GM21619 (cell line): ENCODE data around the gene AATK.
"Not testable (repeated sequence)": the region's sequence is repeated elsewhere in the genome, so short reads cannot be mapped to it uniquely, and the experiment has no call there.

Experiments used
- ATAC-seq: cut with Tn5 transposase; IDR thresholded peaks from one replicate; pipeline ENCODE4 v1.9.1; 2021; ENCODE audit not compliant: unreplicated experiment

Gene AATK

DNA sequence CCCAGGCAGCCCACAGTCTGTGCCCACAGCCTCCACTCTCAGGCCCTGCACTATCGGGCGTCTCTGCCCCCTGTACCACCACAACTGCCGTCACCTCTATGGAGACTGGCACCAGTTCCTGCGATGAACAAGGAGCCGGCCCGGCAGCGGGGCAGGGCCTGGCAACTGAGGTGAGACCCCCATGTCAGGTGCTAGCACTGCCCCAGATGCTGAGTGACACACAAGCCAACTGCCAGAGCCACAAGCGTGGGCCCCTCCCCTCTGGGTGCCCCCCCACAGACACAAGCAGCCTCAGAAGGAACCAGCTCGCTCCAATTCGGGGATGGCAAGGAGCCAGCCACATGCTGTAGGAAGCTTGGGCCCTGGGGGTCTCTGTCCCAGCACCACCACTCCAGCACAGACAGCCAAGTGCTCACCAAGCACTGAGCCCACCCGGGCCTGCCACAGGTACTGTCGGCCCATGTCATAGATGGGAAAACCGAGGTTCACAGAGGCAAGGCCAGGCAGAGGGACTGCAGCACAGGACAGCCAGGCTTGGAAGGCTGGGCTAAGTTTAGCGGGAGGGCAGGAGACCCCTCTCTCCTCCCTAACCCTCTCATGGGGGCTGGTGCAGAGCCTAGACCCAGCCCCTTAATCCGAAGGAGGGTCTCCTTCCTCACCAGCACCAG is 2.2 kb downstream of the AATK start:
- no peak for ATAC-seq

GRCh38 chr17:81163051-81163695 is 2.8 kb downstream of the AATK start:
- no peak for ATAC-seq

DNA sequence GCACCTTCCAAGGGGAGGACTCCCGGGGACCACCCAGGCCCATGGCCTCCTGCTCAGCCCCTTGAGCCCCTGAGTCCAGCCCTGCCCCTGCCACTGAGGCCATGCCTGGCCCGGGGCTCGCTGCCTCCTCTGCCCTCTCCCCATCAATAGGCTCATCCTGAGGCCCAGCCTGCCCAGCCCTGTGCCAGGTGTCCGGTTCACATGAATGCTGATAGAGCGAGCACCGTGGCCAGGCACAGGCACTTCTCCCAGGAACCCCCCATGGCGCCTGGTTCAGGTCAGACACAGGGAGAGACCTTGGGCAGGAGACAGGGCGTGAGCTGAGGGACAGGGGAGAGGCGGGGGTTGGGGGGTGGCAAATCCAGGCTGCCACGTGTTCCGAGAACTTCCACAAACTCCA is 3.5 kb downstream of the AATK start:
- no peak for ATAC-seq

DNA sequence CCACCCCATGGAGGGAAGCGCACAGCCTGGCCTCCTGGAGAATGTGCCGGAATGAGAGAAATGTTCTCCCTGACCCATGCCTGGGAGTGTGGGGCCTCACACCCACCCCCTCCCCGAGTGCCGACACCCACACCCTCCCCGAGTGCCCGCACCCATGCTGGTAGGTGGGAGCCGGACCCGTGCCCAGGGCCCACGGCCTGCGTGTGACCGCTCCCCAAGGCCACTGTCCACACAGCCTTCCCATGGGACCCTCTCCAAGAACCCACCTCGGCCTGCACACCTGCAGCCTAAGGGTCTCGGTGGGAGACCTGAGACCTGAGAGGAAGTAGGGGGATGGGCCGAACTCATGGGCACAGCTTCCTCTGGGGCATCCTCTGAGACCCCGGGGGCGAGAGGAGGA is 4.0 kb downstream of the AATK start:
- no peak for ATAC-seq

DNA sequence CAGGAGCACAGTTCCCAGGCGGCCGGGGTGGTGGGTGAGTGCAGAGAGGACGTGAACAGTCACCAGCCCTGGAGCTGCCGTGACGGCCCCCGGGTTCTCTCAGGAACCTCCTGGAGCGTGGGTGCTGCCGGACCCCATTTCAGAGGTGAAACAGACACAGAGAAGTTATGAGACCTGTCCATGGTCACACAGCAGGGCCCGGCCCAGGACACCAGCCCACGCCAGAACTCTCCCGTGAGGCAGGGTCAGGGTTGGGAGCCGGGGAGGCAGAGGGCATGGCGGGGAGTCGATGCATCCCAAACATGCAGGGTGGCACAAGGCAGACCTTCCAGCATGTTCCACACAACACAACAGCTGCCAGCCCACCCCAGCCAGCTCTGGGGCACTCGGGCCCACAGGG is 4.5 kb downstream of the AATK start:
- no peak for ATAC-seq

DNA sequence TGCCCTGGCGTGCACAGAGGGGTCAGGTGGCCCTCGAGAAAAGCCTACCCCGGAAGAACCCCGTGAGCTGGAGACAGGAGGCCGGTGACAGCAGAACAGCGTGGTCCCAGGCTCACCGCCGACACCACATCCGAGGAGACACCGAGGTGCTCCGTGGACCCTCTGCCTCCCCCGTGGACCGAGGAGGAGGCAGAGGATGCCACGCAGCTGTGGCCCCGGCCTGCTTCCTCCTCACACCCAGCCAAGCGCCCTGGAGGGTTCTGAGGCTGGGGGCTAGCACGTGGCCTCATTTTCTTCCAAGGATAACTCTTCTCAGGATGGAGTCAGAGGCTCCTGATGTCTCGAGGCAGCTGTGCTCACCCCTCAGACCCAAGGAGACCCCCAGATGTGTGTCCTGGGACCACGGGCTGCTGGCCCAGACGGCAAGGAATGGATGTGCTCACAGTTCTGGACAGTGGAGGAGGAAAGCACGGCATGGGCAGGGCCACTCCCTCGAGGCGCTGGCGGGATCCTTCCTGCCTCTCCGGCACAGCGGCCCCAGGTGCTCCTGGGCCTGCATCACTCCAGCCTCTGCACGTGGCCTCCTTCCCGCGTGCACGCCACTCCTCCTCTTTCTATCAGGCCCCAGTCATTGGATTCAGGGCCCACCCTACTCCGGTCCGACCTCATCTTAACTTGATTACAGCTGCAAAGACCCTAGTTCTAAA is 5.1 kb downstream of the AATK start:
- no peak for ATAC-seq

DNA sequence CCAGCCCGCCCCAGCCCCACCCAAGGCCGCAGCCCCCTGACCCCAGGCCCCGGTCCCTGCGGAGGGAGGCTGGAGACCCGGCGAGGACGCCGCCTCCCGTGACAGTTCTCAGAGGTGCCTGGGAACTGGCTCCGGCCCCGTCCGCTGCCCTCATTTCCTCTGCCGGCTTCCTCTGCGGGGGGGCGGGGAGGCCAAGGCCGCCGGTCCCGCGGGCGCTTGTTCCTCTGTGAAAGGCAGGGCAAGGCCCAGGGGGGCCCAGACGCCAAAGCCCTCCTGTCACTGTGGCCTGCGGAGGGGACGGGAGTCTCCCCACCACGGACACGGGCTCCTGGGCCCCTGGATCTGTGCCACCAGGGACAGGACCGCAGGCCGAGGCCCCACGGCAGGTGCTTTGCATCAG is 5.7 kb downstream of the AATK start:
- ATAC-seq, result no peak

DNA sequence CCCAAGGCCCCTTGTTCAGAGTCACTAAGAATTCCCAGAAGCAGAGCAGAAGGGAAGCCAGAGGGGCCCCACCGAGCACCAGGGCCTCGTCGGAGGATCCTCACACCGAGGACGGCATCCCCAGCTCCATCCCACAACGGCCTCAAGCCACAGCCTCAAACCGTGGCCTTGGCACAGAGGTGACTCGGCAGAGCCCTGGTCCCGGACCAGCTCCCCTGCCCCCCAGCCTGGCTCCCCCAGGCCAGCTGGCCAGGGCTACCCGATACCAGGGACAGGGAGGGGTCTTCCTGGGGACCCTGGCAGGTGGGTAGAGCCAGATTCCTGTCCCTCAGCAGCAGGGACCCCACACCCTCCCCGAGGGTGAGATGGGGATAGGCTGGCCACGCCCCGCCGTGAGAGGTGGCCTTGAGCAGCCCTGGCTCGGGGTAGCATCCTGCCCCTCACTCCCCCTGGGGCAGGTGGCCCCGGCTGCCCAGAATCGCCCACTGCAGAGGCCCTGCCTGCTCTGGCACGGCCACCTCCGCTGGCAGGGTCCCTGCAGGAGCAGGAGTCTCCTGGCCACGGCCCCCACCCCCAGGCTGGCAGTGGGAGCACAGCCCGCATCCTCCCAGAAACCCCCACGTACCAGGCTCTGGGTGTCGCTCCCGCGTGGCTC is 6.3 kb downstream of the AATK start:
- ATAC-seq, result no peak

GRCh38 chr17:81158688-81159590 is 7.1 kb downstream of the AATK start:
- no peak for ATAC-seq

DNA sequence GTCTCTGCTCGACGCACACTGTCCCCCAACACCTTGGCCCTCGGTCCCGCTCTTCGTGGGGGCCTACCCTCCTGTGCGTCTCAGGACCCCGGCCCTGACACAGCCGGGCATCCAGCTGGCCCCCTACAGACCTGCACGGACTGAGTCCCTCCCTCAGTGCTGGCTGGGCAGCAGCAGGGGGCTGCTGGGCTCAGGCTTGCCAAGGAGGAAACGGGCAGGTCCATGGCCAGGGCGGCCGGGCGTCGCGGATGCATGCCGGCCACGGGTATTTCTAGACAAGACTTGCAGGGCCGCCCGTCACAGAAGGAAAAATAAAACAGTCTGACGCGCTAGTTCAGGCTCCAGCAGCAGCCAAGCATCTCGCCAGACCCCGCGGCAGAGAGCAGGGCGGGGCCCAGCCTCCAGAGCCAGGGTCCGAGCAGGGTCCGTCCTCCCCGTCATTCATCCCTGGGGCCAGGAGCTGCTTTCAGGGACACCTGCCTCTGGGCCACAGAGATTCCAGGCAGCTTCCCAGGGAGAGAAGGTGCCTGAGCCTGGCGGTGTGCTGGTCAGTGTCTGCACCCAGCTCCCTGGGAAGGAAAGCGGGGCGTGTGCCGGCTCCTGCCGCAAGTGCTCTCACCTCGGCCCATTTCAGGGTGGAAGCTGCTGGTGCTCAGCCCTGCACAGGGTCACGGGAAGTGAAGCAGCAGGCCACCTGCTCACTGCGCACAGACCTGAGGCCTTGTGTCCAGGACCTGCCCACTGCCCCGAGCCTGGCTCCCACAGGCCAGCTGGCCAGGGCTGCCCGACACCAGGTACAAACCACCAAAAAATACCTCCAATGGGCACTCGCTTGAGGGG is 8.0 kb downstream of the AATK start:
- no peak for ATAC-seq

DNA sequence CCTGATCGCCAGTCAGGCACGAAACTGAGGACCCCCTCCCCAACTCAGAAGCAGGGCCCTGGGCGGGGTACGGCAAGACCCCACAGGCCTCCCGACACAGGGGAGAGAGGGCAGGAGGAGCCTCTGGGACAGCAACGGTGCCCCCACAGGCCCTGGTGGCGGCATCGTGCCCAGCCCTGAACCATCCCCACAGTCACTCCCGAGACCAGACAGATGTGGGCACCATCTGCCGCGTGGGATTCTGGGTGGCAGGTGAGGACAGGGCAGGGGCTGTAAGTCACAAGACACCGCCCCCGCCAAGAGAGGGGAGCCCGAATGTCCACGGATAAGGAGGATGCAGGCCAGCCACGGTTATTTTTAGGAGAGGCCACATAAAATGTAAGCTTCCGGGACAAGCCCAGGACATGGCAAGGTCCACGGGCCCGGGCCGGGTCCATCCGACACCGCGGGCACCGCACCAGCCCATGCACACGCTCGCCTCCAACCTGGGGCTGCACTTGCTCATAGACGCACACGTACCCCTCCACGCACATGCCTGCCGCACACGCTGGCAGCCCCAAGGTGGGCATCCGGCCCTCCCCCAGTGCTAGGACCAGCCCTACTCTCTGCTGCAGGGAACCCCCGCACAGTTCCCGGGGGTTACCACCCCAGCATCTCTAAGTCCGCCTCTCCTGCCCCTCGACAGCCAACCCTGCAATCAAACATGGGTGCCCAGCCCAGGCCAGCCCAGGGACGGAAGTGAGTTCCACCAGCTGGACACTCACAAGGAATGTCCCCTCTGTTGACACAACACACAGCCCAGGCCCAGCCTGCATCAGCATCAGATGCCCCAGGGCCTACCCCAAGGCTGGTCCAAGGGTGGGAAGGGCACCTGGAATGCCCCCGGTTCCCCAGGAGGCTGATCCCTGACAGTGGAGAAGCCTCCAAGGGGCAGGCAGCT is 8.9 kb downstream of the AATK start:
- no peak for ATAC-seq

- no peak for ATAC-seq
These were observed 11.1 kb downstream of the AATK start for GRCh38 chr17:81154961-81155360.

DNA sequence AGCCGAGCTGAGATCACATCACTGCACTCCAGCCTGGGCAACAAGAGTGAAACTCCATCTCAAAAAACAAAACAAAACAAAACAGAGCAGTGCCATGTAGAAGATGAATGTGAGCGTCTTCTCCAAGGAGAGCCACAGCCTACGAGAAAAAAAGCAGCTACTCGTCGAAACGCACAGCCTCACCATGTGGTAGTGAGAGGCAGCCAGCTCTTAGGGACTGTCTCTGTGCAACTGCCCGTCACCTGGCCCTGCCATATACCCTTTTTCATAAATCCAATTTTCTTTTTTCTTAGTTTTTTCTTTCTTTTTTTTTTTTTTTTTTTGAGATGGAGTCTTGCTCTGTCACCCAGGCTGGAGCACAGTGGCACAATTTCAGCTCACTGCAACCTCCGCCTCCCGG is 12.0 kb downstream of the AATK start:
- ATAC-seq, result not testable (repeated sequence)

GRCh38 chr17:81153340-81153803 is 12.6 kb downstream of the AATK start:
- no peak for ATAC-seq

DNA sequence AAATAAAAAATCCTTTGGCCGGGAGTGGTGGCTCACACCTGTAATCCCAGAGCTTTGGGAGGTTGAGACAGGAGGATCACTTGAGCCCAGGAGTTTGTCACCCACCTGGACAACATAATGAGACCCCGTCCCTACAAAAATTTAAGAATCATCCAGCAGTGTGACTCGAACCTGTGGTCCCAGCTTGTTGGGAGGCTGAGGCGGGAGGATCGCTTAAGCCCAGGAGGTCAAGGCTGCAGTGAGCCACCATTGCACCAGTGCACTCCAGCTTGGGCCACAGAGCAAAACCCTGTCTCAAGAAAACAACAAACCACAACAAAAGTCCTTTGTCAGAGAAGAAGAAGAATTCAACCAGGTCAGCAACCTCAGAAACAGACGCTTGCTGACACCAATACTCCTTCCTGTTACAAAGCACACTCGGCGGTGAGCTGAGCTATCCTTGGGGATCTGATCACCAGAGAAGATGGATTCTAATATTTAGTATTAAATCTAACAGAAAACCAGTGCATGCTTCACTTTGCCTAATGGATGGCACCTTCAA is 13.7 kb downstream of the AATK start:
- no peak for ATAC-seq

DNA sequence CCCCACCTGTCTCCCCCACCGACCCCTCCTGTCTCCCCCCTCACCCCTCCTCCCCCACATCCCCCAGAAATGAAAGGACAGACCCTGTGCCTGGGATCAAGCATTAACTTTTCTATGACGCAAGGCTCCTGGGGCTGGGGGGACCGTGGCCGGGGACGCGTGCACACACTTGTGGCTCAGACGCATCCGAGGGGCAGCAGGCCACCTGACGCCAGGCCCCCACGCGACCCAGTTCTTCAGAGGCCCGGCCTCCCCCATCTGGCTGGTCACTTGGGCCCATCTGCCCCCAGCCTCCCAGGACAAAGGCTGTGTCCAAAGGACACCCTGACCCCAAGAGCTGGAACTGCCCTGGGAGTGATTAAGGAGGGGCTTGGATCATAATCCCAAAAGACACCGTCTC is 14.7 kb downstream of the AATK start:
- no peak for ATAC-seq

GRCh38 chr17:81150377-81151077 is 15.5 kb downstream of the AATK start:
- no peak for ATAC-seq

GRCh38 chr17:81148986-81149533 is 17.0 kb downstream of the AATK start:
- ATAC-seq, result no peak
